HG03060 (cell line): ENCODE data around the gene RAPGEF3.

Source experiments
- ATAC-seq: cut with Tn5 transposase; IDR thresholded peaks from one replicate; pipeline ENCODE4 v1.9.1; 2021; ENCODE audit warnings: low read depth, moderate number of reproducible peaks; ENCODE audit not compliant: unreplicated experiment

RAPGEF3 gene

DNA sequence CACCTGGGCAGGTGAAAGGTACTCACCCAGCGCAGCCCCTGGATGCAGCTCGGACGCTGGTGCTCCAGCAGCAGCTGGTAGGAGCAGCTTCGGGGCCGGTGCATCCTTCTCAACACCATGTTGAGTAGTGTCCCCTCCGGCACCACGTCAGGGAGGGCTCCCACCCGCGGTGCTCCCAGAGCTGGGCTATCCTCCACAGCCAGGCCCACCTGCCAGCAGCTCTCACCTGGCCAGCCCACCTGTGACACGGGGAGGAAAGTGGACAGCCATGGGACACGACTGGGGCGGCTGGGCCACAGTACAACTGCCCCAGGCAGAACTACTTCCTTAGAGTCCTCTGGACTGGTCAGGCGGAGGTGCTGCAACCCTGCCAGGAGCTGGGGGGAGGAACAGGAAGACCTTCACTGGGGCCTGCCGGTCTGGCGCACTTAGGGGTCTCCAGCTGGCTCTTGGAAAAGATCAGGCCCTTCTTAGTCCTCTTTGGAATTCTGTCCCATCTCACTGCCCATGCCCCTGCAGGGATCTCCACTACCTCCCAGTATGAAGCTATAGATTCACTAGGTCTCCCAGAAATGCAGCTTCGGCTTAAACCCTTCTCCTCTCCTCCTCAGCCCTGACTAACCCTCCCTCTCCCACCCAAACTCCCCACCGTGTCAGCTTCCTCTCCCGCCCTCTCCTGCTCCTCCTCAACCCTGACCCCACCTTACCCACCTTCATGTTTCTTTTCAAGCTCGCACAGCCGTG, 668 bp downstream of the RAPGEF3 start:
- no peak for ATAC-seq

DNA sequence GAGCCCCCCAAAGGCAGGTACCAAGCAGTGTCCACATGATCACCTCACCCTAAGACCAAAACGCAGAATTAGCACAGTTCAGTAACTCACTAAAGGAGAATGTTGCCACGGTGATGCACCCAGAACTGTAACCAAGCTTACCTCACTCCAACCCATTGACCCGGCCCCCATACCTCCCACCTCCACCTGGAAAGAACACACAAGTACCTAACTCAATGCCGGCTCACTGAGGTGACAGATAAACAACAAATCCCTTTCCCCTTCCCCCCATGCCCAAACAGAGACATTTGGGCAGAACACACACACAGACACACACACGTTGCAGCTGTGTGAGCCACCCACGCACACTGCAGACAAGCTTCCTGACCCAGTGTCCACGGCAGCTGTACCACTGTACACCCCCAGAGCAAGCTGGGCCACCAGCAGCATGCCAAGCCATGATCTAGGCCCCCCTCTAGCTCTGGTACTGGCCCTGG, 1.3 kb downstream of the RAPGEF3 start:
- no peak for ATAC-seq

DNA sequence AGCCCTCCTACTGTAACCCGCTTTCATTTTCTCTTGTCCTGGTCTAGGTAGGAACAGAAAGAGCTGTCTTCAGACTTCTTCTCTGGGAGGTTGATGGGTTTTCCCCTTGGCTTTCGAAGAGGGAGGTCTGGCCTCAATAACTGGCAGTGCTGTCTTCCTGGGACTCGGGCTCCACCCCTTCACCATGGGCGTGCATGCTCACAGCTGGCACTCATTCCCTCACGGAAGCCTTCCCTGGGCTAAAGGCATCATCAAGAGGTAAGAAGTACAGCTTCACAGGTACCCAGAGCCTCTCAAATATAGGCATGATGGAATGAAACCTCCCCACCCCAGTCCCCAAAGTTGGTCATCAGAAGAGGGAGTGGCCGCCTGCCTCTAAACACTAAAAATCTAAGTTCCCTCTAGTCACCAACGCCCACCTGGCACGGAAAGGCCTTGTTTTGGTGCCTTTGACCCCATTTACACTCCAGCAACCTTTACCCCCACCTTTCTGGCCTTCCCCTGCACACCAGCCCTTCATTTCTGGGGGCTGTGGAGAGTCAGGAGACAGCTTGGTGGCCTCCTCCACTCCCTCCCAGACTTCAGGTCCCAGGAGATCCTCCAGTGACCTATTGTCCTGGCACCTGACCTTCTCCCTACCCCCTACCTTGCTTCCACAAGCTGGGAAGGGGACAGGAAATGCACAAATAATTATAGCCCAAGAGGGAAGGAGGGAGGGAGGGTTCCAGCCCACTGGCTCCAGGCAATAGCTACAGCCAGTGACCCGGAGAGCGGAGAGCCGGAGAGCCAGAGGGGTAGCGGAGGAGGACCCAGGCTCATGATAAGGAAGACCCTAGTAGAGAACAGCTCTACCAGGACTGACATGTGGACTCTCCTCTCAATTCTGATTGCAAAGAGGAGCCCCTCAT, 2.8 kb downstream of the RAPGEF3 start:
- peak; percentile 36 for ATAC-seq

DNA sequence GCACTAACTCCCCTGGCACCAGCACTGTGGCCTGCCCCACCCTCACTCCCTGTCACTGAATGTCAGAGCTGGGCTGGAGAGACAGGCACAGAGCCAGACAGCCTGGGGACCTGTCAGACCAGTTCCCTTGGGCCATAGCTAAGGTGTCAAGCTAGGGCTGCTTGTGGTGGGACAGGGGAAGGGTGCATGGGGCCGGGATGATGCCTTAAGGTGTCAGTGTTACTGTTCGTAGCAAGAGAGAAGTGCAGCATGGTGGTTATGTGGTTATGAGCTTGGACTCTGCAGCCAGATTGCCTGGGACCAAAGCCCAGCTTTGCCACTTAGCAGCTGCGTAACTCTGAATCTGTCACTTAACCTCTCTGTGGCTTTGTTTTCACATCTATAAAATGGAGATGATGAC, 3.8 kb downstream of the RAPGEF3 start:
- peak; percentile 24 for ATAC-seq

DNA sequence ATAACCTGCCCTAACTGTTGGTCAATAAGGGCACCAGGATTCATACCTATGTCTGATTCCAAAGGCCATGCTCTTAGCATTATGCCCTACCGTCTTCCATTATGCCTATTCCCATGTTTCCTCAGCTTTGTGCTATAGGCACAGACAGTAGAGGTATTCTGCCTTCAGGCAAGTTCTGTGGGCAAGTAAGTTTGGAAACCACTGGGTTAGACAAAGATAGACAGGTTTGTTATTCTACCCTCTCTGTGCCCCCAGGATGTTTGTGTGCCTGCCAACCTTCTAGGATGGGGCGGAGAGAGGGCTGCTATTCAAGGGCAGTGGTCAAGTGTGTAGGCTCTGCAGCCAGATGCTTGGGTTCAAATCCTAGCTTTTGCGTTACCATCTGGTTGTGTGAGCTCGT, 4.6 kb downstream of the RAPGEF3 start:
- ATAC-seq = no peak

DNA sequence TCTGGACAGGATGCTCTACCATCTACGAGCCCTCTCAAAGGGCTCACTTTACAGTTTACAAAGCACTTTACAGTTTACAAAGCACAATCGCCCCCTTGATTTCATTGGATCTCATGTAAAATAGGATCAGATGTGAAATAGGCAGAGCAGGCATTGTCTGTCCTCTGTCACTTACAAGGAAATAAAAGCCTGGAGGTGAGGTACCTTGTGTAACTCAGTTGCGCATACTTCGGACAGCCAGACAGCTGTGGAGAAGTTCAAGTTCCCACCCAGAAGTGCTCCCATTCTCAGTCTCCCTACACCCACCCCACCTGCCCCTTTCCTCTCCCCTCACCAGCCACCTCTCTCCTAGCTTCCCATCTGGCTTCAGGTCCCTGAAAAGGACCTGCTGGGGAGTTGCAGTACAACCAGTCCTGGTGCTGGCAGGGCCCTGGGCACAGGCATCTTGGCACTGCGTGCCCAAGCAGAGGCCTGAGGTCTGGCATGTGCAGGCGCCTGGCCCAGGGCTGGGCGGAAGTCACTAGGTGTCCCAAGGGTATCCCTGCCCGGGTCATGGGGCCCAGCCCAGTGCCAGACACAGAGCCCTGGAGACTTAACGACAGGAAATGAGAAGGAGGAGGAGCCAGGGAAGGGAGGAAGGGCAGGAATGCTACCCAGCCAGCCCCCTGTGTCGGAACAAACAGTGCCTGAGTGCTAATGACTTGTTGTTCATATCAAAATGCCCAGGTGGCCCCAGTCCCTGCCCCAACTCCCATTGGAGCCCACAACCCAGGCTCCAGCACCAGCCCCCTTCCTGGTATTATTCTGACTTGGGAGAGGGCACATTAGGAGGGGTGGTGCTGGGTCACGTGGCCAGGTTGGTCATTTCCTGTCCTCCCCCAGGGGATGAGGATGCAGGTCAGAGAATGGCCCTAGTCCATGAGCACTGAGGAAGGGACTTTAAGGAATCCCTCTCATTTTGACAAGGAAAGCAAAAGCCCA, 5.4 kb downstream of the RAPGEF3 start:
- no peak for ATAC-seq

DNA sequence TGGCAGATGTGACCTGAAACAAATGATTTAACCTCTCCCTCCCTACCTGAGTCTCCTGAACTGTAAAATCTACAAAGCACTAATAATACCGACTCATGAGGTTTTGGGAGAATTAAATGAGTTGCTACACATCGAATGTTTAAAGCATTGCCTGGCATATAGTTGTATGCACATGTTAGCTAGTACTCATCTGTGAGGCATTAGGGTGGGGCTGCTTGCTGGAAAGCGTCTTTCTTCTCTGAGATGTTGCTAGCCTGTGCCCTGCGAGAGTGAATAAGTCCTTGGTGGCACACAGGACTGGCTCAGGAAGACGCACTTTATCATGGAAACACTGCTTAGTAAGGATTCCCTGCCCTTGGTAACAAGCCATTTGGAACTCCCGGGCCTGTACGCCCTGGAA, 6.1 kb downstream of the RAPGEF3 start:
- ATAC-seq = no peak

DNA sequence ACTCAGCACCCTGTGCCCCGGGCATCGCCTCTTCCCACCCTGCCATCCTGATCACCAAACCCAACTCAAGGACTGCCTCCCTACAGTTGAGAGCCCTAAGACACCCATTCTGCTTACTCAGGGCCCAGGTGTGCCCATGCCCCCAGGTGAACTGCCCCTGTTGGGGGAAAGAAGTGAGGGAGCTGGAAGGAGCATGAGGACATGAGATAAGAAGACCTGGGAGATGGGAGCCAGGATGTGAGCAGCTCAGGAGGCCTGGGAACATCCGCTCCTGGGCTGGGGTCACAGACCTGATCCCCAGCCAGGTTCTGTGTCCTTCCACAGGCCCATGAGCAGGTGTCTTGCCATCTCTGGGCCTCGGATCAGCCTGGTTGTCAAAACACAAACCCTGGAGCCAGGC, 6.6 kb downstream of the RAPGEF3 start:
- no peak for ATAC-seq

DNA sequence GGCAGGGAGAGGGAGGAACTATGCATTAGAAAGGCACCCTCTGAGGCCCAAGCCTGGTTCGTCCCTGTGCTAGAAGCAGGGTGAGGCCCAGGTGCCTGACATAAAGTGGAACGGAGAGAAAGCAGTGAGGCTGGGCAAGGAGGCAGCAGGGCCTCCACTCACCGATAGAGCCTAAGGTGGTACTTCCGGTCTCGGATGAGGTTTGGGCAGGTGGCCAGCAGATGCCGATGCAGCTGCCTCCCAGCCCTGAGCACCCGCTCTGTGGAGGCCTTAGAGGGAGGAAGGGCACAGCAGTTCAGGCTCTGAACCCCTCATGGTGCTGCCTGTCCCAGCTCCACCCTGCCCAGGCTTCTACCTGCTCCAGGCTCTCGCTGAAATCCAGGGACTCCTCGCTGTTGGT, 7.1 kb downstream of the RAPGEF3 start:
- no peak for ATAC-seq

DNA sequence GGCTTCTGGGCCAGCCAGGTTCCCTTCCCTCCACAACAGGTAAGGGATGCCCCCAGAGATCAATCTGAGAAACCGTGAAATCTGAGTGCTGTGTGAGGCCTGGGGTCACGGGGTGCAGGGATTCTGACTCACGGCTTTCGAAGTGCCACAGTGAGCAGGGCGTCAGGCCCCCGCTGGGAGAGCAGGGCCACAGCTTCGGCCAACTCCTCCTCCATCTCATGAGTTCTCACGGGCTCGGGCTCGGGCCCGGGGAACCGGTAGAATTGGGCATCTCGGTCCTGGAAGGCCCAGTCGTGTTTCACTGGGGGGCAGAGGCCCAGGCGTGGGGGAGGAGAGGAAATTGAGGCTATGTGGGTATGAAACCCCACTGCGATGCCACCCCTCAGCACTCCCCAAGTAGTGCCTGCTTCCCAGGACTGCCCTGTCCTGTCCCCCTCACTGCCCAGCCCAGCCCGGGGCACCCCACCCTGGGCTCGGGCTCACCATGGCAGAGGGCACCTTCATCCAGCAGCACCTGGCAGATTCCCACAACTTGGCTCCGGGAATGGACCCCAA, 7.7 kb downstream of the RAPGEF3 start:
- ATAC-seq = no peak

DNA sequence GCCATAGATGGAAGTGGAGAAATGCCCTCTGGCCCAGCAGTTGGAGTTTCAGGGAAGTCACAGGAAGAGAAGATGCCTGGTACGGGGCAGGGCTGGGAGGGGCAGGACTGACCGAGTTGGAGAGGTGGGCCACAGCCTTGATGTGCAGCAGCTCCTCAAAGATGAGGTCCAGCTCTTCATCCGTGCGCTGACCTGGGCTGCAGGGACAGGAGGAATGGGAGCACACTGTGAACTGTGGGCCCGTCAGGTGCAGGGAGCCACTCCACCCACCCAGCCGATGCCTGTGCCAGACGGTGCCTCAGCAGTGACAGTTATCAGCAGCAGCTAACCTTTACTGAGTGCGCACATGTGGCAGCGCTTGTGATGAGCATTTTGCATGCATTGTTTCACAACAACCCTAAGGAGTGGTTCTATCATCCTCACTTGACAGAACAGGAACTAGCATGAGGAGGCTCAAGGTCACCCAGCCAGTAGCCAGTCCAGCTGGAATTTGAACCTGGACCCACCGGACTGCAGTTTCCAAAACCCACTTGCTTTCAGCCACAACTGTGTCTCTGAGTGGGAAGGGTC, 8.4 kb downstream of the RAPGEF3 start:
- ATAC-seq = no peak

DNA sequence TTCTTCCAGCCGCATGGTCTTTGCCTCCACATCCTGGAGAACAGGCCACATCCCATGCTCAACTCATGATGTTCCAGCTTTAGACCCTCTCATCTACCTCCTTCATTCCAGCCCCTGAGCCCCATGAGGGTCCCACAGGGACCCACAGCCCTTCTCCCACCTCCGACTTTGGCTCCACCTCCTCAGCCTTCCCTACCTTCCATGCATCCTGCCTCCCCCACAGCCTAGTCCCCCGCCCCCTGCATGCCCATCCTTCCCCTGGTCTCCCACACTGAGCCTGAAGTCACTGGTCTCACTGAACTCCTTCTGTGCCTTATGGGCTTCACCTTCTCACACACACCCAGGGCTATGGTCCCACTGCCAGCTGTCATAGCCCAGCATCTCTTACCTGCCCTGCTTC, 9.8 kb downstream of the RAPGEF3 start:
- ATAC-seq = no peak

DNA sequence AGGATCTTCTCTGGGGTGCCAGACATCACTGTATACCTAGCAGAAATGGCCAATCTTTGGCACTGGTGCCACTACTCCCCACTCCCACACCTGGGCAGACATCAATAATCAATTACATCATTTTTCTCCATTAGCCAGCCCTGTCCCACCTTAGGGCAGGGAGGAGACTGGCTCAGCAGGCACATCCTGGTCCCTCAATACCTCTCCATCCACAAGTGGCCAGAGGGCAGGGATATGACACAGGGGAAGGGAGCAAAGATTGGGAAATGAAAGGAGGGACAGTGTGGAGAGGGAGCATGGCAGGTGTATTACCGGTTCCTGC, 10.2 kb downstream of the RAPGEF3 start:
- no peak for ATAC-seq

DNA sequence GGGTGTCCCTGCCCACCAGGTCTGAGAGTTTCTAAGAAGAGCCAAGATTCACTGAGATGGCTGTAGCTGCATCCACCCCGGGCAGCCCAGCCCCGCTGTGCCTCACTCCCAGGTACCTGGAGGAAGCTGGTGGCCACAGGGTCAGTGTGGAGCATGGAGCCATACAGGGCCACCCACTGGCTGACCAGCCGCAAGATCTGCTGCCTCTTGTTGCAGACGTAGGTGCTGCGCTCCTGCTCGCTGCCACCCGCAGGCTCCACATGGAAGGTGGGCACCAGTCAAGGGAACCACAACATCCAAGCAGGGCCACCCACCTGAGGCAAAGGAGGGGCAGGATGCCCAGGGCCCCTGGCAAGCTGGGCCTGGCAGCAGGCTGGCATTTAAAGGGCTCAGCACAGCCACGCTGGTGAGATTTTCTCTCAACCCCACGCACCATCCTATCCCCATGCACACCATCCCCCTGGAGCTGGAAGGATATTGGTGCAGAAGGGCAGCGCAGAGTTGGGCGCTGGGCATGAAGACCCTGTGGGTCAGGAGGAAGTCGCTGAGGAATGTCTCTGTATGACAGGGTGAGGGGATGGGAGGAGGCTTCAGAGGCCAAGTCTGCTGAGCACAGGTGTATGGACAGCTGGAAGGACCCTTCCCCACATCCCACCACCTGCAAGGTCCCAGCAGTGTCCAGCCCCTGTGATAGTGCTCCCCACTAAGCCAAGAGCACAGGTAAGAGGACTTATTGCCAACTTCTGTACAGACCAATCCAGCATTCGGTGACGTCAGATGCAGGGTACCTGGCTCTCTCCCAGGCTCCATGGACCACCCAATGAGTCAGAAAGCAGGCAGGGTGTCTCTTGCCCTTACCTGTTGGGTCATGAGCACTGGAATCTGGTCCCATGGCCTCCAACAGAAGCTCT, 10.8 kb downstream of the RAPGEF3 start:
- ATAC-seq = no peak

DNA sequence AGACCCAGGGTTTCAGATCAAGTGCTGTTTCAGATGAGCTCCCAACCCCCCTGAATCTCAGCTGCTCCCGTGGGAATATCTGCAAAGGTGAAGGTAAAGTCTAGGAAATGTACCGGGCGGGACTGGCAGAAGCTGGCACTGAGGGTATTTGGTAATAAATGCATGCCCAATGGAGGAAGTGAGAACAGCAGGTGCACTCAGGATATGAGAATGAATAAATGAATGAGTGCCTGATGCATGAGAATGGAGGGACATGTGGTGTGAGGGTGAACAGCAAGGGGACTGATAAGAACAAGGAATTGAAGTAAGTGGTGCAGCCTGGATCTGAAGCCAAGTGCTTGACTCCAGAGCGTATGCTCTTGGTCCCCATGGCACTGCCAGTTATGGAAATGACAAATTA, 11.6 kb downstream of the RAPGEF3 start:
- ATAC-seq = no peak

DNA sequence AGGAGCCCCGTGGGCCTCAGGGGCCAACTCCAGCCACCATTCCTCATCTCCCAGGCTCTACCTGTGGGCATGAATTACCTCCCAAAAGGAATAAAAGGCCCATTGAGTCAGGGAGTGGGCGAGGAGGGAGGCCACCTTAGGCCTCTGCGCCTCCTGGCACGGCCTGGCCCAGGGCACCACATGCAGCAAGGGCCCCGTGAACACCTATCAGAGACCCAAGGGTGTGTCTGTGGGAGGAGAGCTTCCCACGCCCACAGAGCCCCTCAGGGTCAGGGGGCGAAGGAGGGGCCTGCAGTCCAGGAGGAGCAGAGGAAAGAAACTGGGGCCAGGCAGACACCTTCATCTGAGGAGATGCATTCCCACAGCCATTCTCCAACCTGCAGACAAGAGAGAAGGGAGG, 12.2 kb downstream of the RAPGEF3 start:
- no peak for ATAC-seq

DNA sequence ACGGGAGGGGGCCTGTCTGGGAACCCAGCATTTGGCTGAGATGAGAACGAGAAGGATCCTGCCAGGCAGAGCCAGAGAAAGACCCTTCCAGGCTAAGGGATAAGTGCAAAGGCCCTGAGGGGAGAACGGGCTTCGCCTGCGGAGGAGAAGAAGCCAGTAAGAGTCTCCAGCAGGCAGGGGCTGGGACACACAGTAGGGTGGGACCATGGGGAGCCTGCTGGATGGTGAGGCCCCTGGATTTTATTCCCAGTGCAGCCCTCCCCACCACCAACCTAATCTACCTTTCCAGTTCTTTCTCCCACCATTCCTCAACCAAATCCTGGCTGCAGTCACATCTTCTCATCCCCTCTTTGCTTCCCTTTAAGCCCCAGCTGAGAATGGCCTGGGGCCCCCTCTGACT, 12.6 kb downstream of the RAPGEF3 start:
- no peak for ATAC-seq

DNA sequence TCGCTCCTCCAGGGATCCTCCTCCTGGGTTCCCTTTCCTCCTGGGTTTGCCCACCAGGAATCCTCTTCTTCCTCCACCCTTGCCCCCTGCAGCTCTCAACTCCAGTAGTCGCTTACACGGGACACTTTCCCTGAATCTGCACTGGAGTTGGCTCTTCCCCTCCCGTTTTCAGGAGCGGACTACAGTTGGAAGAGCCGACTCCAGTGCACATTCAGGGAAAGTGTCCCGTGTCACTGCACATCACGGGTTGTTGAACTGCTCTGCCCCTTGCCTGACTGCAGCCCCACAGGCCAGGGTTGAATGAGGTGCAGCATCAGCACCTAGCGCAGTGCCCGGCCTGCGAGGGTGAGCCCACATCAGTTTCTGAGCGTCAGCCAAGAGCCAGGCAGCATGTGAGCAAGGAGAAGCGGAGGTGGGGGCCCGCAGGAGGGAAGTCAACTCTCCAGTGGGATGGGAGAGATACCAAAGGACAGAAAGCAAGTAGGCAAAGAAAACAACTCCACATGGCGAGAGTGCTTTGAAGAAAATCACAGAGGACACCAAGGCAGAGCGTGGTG, 13.1 kb downstream of the RAPGEF3 start:
- no peak for ATAC-seq
